Kidney capillary endothelial cell (primary cell): ENCODE results near the gene LYPLA2.

ENCODE experiments used
- DNase-seq: peaks from one replicate; pipeline ENCODE4 v3.0.0-alpha.2; 2018; ENCODE audit warnings: low spot score

LYPLA2 gene

DNA sequence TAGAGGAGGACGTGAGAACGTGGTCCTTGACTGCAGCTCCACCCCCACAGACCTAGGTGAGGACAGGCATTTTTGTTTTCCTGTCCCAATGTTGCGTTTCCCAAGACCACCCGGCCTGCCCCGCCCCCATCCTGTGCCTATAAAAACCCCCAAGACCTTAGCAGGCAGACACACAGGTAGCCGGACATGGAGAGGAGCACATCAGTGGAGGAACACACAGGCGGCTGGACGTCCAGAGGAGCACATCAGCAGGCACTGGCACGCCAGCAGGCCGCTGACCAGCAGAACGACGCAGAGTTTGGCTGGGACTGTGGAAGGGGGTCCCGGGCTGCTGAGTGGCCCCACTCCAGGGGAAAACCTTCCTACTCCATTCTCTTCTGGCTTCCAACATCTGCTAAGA lies 47.0 kb downstream of the LYPLA2 start:
- no peak for DNase-seq

DNA sequence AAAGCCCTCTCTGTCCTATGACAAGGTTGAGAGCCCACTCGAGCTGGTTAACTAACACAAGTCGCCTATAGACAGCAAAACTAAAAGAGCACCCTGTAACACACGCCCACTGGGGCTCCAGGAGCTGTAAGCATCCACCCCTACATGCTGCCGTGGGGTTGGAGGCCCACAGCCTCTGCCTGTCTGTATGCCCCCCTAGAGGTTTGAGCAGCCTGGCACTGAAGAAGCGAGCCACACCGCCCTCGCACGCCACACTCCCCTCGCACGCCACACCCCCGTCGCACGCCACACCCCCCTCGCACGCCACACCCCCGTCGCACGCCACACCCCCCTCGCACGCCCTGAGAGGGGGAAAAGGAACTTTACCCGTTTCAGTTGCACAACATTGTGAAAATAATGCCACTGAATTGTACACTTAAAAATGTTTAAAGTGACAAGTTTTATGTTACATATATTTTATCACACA lies 47.5 kb downstream of the LYPLA2 start:
- no peak for DNase-seq

DNA sequence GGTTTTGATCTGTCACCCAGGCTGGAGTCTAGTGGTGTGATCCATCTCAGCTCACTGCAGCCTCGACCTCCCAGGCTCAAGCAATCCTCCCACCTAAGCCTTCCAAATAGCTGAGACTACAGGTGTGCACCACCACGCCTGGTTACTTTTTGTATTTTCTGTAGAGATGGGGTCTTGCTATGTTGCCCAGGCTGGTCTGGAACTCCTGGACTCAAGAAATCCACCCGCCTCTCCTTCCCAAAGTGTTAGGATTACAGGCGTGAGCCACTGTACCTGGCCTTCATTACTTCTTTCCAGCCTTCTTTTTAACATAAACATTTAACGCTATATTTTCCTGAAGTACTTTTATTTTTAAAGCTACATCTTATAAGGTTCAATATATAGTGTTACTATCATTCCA lies 52.7 kb downstream of the LYPLA2 start:
- no peak for DNase-seq
